Peyer's patch (tissue), 4 donors: ENCODE measurements around the gene IQGAP2.

ENCODE experiments used
- CTCF ChIP-seq, 6 experiments: fragments of 450-650 bp in 4 of 6; fragments of 200-600 bp in 2 of 6; sonication (generic) in 1 of 6; IDR thresholded peaks; one replicate each; pipeline ENCODE4 v1.5.1; 2017 to 2019; ENCODE audit warnings: antibody characterized with exemption in 6 of 6, mild to moderate bottlenecking in 3 of 6, moderate library complexity in 1 of 6
- POLR2A ChIP-seq, 2 donors: fragments of 450-650 bp; IDR thresholded peaks; one replicate each; pipeline ENCODE4 v1.5.1; 2017; ENCODE audit warnings: antibody characterized with exemption in 2 of 2, mild to moderate bottlenecking in 2 of 2, moderate library complexity in 2 of 2

DNA sequence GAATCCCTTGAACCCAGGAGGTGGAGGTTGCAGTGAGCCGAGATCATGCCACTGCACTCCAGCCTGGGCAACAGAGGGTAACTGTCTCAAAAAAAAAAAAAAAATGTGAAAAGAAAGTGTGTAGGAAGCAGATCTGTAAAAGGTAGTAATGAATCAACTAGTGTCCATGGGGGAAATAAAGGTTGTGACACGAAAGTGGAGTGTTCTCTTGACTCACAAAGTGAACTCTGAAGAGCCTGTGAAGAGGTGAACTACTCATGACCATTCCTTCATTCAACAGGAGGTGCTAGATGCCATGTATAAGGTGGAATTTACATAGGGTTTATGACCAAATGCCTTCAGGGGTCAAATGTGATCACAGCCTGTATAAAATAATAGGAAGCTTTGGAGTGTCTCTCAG lies 12.8 kb downstream of the IQGAP2 start:
- TF ChIP-seq CTCF (IDR thresholded peaks at IDR 0.05): no peak
- TF ChIP-seq POLR2A (IDR thresholded peaks at IDR 0.05): no peak
